Stimulated activated CD4-positive, alpha-beta T cell treated with anti-CD3 and anti-CD28 coated beads, Interleukin-4, amount 100 ng/mL, for 48 hours (primary cell): ENCODE measurements around the gene ENG.

Source experiments
- DNase-seq, 2 donors: peaks; one replicate each; pipeline ENCODE4 v3.0.0-alpha.2; 2020; ENCODE audit warnings: low read depth in 2 of 2

Gene ENG

GRCh38 chr9:127865645-127866464, 11.4 kb upstream of the ENG start:
- no peak for DNase-seq

- DNase-seq: no peak
These were observed 8.7 kb upstream of the ENG start for GRCh38 chr9:127863191-127863621.

GRCh38 chr9:127862075-127863011, 7.9 kb upstream of the ENG start:
- DNase-seq: no peak

GRCh38 chr9:127860779-127861178, 6.3 kb upstream of the ENG start:
- no peak for DNase-seq

GRCh38 chr9:127860260-127860659, 5.8 kb upstream of the ENG start:
- DNase-seq: no peak

GRCh38 chr9:127858041-127858512, 3.6 kb upstream of the ENG start:
- DNase-seq: no peak

- DNase-seq: no peak
These were observed 2.8 kb upstream of the ENG start for GRCh38 chr9:127857278-127857677.

GRCh38 chr9:127856729-127857116, 2.3 kb upstream of the ENG start:
- DNase-seq: no peak

GRCh38 chr9:127856094-127856728, 1.8 kb upstream of the ENG start:
- DNase-seq: no peak

GRCh38 chr9:127855522-127855921, 1.1 kb upstream of the ENG start:
- DNase-seq: no peak

- DNase-seq: no peak
These were observed 502 bp upstream of the ENG start for GRCh38 chr9:127854960-127855359.

GRCh38 chr9:127853312-127854183, 910 bp downstream of the ENG start:
- no peak for DNase-seq

- DNase-seq: no peak
These were observed 1.6 kb downstream of the ENG start for GRCh38 chr9:127852829-127853228.

GRCh38 chr9:127850286-127850830, 4.1 kb downstream of the ENG start:
- DNase-seq: no peak

- DNase-seq: no peak
These were observed 5.5 kb downstream of the ENG start for GRCh38 chr9:127848756-127849504.

GRCh38 chr9:127847833-127848755, 6.4 kb downstream of the ENG start:
- no peak for DNase-seq

GRCh38 chr9:127847178-127847510, 7.3 kb downstream of the ENG start:
- no peak for DNase-seq

- no peak for DNase-seq
These were observed 7.8 kb downstream of the ENG start for GRCh38 chr9:127846443-127847177.
